HG02840 (cell line): ENCODE results near the gene BORCS5.
"Not testable (repeated sequence)": the region's sequence is repeated elsewhere in the genome, so short reads cannot be mapped to it uniquely, and the experiment has no call there.

Experiments used
- ATAC-seq: cut with Tn5 transposase; IDR thresholded peaks from one replicate; pipeline ENCODE4 v1.9.1; 2021; ENCODE audit warnings: mild to moderate bottlenecking, moderate library complexity, moderate number of reproducible peaks; ENCODE audit not compliant: unreplicated experiment, low FRiP score

The BORCS5 gene

GRCh38 chr12:12477532-12477890, 120.6 kb downstream of the BORCS5 start:
- ATAC-seq = no peak

GRCh38 chr12:12480074-12480473, 123.2 kb downstream of the BORCS5 start:
- ATAC-seq = no peak

- ATAC-seq = no peak
Measured at GRCh38 chr12:12481631-12482030, 124.8 kb downstream of the BORCS5 start.

GRCh38 chr12:12482150-12482761, 125.4 kb downstream of the BORCS5 start:
- no peak for ATAC-seq

GRCh38 chr12:12482959-12483358, 126.1 kb downstream of the BORCS5 start:
- no peak for ATAC-seq

GRCh38 chr12:12483438-12483837, 126.6 kb downstream of the BORCS5 start:
- no peak for ATAC-seq

- peak; percentile 65 for ATAC-seq
Measured at GRCh38 chr12:12486661-12487240, 129.9 kb downstream of the BORCS5 start.

GRCh38 chr12:12487490-12487889, 130.6 kb downstream of the BORCS5 start:
- no peak for ATAC-seq

GRCh38 chr12:12488296-12488695, 131.4 kb downstream of the BORCS5 start:
- no peak for ATAC-seq

- ATAC-seq = no peak
Measured at GRCh38 chr12:12488823-12489550, 132.1 kb downstream of the BORCS5 start.

- ATAC-seq = no peak
Measured at GRCh38 chr12:12491606-12492005, 134.7 kb downstream of the BORCS5 start.

- ATAC-seq = no peak
Measured at GRCh38 chr12:12492547-12492946, 135.7 kb downstream of the BORCS5 start.

GRCh38 chr12:12495536-12495935, 138.7 kb downstream of the BORCS5 start:
- no peak for ATAC-seq

GRCh38 chr12:12498210-12498609, 141.3 kb downstream of the BORCS5 start:
- ATAC-seq = no peak

GRCh38 chr12:12499909-12500604, 143.2 kb downstream of the BORCS5 start:
- no peak for ATAC-seq

- no peak for ATAC-seq
Measured at GRCh38 chr12:12501121-12501520, 144.2 kb downstream of the BORCS5 start.

GRCh38 chr12:12502130-12502814, 145.4 kb downstream of the BORCS5 start:
- ATAC-seq = not testable (repeated sequence)

- ATAC-seq = no peak
Measured at GRCh38 chr12:12502815-12503151, 145.9 kb downstream of the BORCS5 start.

GRCh38 chr12:12503384-12504078, 146.7 kb downstream of the BORCS5 start:
- no peak for ATAC-seq
